D721Med (cell line): Measurements from ENCODE around the gene PPARA.

ENCODE experiments used
- DNase-seq: peaks from one replicate; pipeline ENCODE4 v3.0.0; 2011; ENCODE audit warnings: low spot score; ENCODE audit not compliant: insufficient read length
- FAIRE-seq: peaks from 2 replicates; lab custom pipeline; 2011; peaks lifted over from hg19 to GRCh38; lab: Jason Lieb, UNC
- TF ChIP-seq, protein P1 (sequence below): IDR thresholded peaks from 2 replicates; pipeline ENCODE4 v1.5.1; 2012; ENCODE audit warnings: mild to moderate bottlenecking, control low read depth; ENCODE audit not compliant: insufficient read depth; ENCODE audit errors: missing control alignments

The PPARA gene

DNA sequence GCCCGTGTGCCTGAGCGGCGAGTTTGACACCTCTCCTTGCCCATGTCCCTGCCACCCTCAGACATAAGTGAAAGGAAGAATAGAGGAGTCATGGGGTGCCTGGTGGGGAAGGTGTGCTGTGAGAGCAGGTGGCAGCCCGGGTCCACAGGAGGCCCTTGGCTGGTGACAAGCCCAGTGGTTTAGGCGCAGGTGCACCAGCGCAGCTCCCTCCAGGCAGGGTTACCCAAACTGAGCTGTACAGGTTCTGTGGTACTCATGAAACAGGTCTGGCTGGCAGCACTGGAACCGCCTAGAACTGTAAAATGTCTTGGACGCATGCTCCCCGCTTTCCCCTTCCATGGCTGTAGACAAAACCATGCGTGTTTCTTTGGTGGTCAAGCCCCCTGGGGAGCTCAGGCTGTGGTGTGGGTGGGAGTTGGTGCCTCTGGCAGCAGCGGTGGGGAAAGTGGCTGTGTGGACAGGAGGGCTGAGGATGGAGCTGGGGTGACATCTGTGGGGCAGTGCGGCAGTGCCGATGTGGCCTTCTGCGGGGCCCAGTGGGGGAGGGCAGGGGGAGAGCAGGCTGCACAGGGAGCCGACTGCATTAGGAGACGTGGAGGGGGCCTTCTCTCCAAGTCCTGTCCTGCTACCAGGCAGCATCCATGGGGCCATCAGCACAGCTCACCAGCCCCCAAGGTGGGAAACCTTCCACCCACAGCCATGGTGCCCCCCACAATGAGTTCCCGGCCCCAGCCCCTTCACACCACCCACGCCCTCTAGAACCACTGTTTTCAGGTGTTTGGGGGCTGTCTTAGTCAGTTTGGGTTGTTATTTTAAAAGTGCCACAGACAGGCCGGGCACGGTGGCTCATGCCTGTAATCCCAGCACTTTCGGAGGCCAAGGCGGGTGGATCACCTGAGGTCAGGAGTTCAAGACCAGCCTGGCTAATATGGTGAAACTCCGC is 140.8 kb downstream of the PPARA start:
- FAIRE-seq = no peak
- TF ChIP-seq, protein P1, sequence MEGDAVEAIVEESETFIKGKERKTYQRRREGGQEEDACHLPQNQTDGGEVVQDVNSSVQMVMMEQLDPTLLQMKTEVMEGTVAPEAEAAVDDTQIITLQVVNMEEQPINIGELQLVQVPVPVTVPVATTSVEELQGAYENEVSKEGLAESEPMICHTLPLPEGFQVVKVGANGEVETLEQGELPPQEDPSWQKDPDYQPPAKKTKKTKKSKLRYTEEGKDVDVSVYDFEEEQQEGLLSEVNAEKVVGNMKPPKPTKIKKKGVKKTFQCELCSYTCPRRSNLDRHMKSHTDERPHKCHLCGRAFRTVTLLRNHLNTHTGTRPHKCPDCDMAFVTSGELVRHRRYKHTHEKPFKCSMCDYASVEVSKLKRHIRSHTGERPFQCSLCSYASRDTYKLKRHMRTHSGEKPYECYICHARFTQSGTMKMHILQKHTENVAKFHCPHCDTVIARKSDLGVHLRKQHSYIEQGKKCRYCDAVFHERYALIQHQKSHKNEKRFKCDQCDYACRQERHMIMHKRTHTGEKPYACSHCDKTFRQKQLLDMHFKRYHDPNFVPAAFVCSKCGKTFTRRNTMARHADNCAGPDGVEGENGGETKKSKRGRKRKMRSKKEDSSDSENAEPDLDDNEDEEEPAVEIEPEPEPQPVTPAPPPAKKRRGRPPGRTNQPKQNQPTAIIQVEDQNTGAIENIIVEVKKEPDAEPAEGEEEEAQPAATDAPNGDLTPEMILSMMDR = no peak
- DNase-seq = no peak

DNA sequence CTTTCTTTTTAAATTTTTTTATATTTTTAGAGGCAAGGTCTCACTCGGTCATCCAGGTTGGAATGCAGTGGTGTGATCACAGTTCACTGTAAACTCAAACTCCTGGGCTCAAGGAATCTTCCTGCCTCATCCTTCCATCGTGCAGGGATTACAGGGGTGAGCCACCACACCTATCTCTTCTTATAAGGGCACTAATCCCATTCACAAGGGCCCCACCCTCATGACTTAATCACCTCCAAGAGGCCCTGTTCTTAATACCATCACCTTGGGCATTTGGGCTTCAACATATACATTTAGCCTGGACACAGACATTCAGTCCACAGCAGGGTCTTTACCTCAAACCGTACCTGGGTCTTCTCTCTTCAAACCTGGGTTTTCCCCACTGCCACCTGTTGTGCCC is 141.8 kb downstream of the PPARA start:
- FAIRE-seq = no peak
- TF ChIP-seq, protein P1 = no peak
- no peak for DNase-seq

DNA sequence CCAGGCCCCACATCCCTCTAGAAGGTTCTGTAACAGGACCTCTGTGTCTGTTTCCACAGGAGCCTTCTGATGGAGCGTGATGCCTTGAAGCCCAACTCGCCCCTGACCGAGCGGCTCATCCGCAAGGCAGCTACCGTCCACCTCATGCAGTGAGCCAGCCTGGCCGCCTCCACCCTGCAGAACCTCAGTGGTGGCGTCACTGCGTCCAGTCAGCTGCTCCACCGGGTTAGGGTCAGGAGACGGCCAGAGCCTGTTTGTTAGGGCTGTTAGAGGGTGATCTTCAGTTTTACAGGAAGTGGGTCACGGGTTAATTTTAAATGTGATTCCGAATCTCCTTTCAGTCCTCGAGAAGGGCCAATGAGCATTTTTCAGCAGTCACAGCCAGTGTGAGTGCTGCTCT is 142.4 kb downstream of the PPARA start:
- DNase-seq (no peak), FAIRE-seq (no peak)
- TF ChIP-seq, protein P1 = no peak
